Keratinocyte (primary cell): ENCODE data around the gene PPFIA1. TPM values are rescaled to one million over a fixed set of nuclear protein-coding genes. Genes with fewer than 3 reads are reported as not detected.

Experiments
- DNase-seq: peaks from one replicate; pipeline ENCODE4 v3.0.0-alpha.2; 2011; ENCODE audit warnings: low read depth, missing footprints, low spot score
- FAIRE-seq: peaks from 2 replicates; lab custom pipeline; 2011; peaks lifted over from hg19 to GRCh38; lab: Jason Lieb, UNC
- H2AFZ ChIP-seq: 2 replicates; pipeline ENCODE4 v1.6.0; 2012; ENCODE audit warnings: low read length, control low read depth, inconsistent platforms; ENCODE audit not compliant: control insufficient read depth
- H3K27ac ChIP-seq: 2 replicates; pipeline ENCODE4 v1.5.1; 2011; ENCODE audit warnings: low read length; ENCODE audit not compliant: control insufficient read depth, insufficient read depth
- H3K27me3 ChIP-seq: 3 replicates; pipeline ENCODE4 v1.6.0; 2011; ENCODE audit warnings: low read length; ENCODE audit not compliant: control insufficient read depth, insufficient read depth; ENCODE audit errors: extremely low read depth
- H3K36me3 ChIP-seq, 2 experiments: 2 replicates in 1 of 2; 3 replicates in 1 of 2; pipeline ENCODE4 v1.5.1; 2011; ENCODE audit warnings: low read length in 2 of 2, mild to moderate bottlenecking in 1 of 2; ENCODE audit not compliant: control insufficient read depth in 2 of 2, insufficient read depth in 2 of 2; ENCODE audit errors: extremely low read depth in 1 of 2
- H3K4me1 ChIP-seq: 3 replicates; pipeline ENCODE4 v1.5.1; 2011; ENCODE audit warnings: low read length; ENCODE audit not compliant: control insufficient read depth, insufficient read depth; ENCODE audit errors: extremely low read depth
- H3K4me2 ChIP-seq: 3 replicates; pipeline ENCODE4 v1.6.0; 2011; ENCODE audit warnings: low read depth, low read length; ENCODE audit not compliant: control insufficient read depth, insufficient read depth; ENCODE audit errors: extremely low read depth
- H3K4me3 ChIP-seq, 3 experiments: fragments of 200-600 bp in 1 of 3; sonication (generic) in 1 of 3; 2 replicates in 2 of 3; 3 replicates in 1 of 3; pipeline ENCODE4 v1.5.1; 2011 to 2016; ENCODE audit warnings: low read length in 3 of 3, mild to moderate bottlenecking in 3 of 3, control low read depth in 2 of 3, inconsistent platforms in 1 of 3, low read depth in 1 of 3, mixed read lengths in 1 of 3, mixed run types in 1 of 3, moderate library complexity in 1 of 3; ENCODE audit not compliant: control insufficient read depth in 2 of 3, insufficient read depth in 2 of 3; ENCODE audit errors: extremely low read depth in 1 of 3
- H3K79me2 ChIP-seq: 2 replicates; pipeline ENCODE4 v1.6.0; 2012; ENCODE audit warnings: low read length; ENCODE audit not compliant: control insufficient read depth, insufficient read depth
- H3K9ac ChIP-seq: 3 replicates; pipeline ENCODE4 v1.6.0; 2011; ENCODE audit warnings: low read length; ENCODE audit not compliant: control insufficient read depth, insufficient read depth; ENCODE audit errors: extremely low read depth
- H3K9me1 ChIP-seq: 3 replicates; pipeline ENCODE4 v1.6.0; 2011; ENCODE audit warnings: low read length; ENCODE audit not compliant: control insufficient read depth, insufficient read depth; ENCODE audit errors: extremely low read depth
- H3K9me3 ChIP-seq: 2 replicates; pipeline ENCODE4 v1.5.1; 2012; ENCODE audit warnings: low read depth, low read length; ENCODE audit not compliant: control insufficient read depth
- H4K20me1 ChIP-seq: 3 replicates; pipeline ENCODE4 v1.6.0; 2011; ENCODE audit warnings: low read length; ENCODE audit not compliant: control insufficient read depth, insufficient read depth; ENCODE audit errors: extremely low read depth
- CTCF ChIP-seq, 3 experiments: IDR thresholded peaks in 1 of 3; conservative IDR thresholded peaks in 1 of 3; optimal IDR thresholded peaks in 1 of 3; 2 replicates in 2 of 3; 3 replicates in 1 of 3; pipeline versions ENCODE3 to v1.5.1; 2011; ENCODE audit warnings: low read length in 3 of 3, mild to moderate bottlenecking in 3 of 3, moderate library complexity in 2 of 3, control low read depth in 1 of 3, inconsistent platforms in 1 of 3; ENCODE audit not compliant: insufficient read depth in 2 of 3; ENCODE audit errors: extremely low read depth in 1 of 3
- EZH2 ChIP-seq: IDR thresholded peaks from one replicate; pipeline ENCODE4 v1.6.1; 2012; ENCODE audit warnings: inconsistent platforms, mild to moderate bottlenecking, low read length, moderate library complexity
- dilution Hi-C: fragments of 300-500 bp; cut with MboI; formaldehyde crosslinking; loops from one replicate; pipeline ENCODE4 v1.7.0; 2020; ENCODE audit warnings: low sequenced_read_pairs; ENCODE audit not compliant: extremely low pct_ligation_motif_present
- polyA plus RNA-seq, 5 experiments: library from polyadenylated mRNA; depleted of rRNA in 3 of 5; stranded (reverse) in 3 of 5; stranded (forward) in 1 of 5; unstranded in 1 of 5; fragments of >200 nt; gene quantifications; 1 replicate in 1 of 5; 2 replicates in 3 of 5; 3 replicates in 1 of 5; pipeline versions ENCODE4 v1.2.1 to v1.2.3, GENCODE V29; 2011 to 2012; ENCODE audit warnings: missing spikeins in 2 of 5, low read depth in 1 of 5, low replicate concordance in 1 of 5

The PPFIA1 gene
- polyA plus RNA-seq, 1 donor (not counting 4 experiments of a cell fraction or from before 2014, with no cell fraction given): 27.6 TPM

GRCh38 chr11:70241709-70242108 is 28.8 kb upstream of the PPFIA1 start:
- H3K9me3 ChIP-seq: no peaks in the 10 kb centered on the region
- H3K36me3 ChIP-seq: no peaks in the 10 kb centered on the region
- no peak overlapping the region for H3K27ac ChIP-seq
- H3K4me3 ChIP-seq: no peak overlapping the region
- H3K9me1 ChIP-seq: no peaks in the 10 kb centered on the region
- peaks cover 5% of the 10 kb centered on the region for H3K27me3 ChIP-seq
- dilution Hi-C loops: no loop called here
- H4K20me1 ChIP-seq: no peaks in the 10 kb centered on the region
- H3K4me2 ChIP-seq: no peak overlapping the region
- H3K4me1 ChIP-seq: no peaks in the 10 kb centered on the region
- DNase-seq (no peak), FAIRE-seq (no peak)
- H3K79me2 ChIP-seq: no peaks in the 10 kb centered on the region
- H3K9ac ChIP-seq: no peak overlapping the region
- no peak overlapping the region for H2AFZ ChIP-seq
- TF ChIP-seq CTCF (optimal IDR thresholded peaks at IDR 0.05 in 1 of 3, IDR thresholded peaks at IDR 0.05 in 1 of 3, conservative IDR thresholded peaks at IDR 0.05 in 1 of 3; ENCODE audit: extremely low read depth in 1 of 3, insufficient read depth in 2 of 3, low read length in 3 of 3) (no peak), EZH2 (no peak)

GRCh38 chr11:70242885-70243284 is 27.6 kb upstream of the PPFIA1 start:
- H2AFZ ChIP-seq: no peak overlapping the region
- no peaks in the 10 kb centered on the region for H3K9me3 ChIP-seq
- H3K9ac ChIP-seq: no peak overlapping the region
- TF ChIP-seq EZH2 (no peak), CTCF (optimal IDR thresholded peaks at IDR 0.05 in 1 of 3, IDR thresholded peaks at IDR 0.05 in 1 of 3, conservative IDR thresholded peaks at IDR 0.05 in 1 of 3; ENCODE audit: extremely low read depth in 1 of 3, insufficient read depth in 2 of 3, low read length in 3 of 3) (no peak)
- H3K4me1 ChIP-seq: no peaks in the 10 kb centered on the region
- no peak for DNase-seq
- H3K36me3 ChIP-seq: no peaks in the 10 kb centered on the region
- no peaks in the 10 kb centered on the region for H4K20me1 ChIP-seq
- no peaks in the 10 kb centered on the region for H3K79me2 ChIP-seq
- dilution Hi-C loops: no loop called here
- peaks cover 5% of the 10 kb centered on the region for H3K27me3 ChIP-seq
- no peak overlapping the region for H3K4me3 ChIP-seq
- H3K4me2 ChIP-seq: no peak overlapping the region
- no peak for FAIRE-seq
- H3K27ac ChIP-seq: no peak overlapping the region
- H3K9me1 ChIP-seq: no peaks in the 10 kb centered on the region
